ENCODE measurements around the gene FAM81B.
"Not testable (repeated sequence)": the region's sequence is repeated elsewhere in the genome, so short reads cannot be mapped to it uniquely, and the experiment has no call there.

FAM81B gene, protein sequence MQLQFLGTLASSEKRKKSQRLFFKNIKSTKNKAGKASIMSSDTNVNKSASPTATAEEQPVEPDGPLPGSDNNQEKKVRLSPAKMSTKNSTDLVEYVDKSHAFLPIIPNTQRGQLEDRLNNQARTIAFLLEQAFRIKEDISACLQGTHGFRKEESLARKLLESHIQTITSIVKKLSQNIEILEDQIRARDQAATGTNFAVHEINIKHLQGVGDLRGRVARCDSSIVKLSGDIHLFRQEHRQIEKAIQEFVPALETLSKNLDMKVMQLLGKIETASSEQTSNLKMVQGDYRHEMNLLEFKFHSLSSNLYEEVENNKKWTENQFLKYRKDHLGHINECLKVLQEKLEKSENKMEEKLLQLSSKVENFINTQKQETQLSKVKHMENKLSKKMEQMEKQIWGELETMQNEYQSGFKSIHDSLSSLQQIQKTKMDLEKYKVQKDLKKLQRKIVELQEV

DNA sequence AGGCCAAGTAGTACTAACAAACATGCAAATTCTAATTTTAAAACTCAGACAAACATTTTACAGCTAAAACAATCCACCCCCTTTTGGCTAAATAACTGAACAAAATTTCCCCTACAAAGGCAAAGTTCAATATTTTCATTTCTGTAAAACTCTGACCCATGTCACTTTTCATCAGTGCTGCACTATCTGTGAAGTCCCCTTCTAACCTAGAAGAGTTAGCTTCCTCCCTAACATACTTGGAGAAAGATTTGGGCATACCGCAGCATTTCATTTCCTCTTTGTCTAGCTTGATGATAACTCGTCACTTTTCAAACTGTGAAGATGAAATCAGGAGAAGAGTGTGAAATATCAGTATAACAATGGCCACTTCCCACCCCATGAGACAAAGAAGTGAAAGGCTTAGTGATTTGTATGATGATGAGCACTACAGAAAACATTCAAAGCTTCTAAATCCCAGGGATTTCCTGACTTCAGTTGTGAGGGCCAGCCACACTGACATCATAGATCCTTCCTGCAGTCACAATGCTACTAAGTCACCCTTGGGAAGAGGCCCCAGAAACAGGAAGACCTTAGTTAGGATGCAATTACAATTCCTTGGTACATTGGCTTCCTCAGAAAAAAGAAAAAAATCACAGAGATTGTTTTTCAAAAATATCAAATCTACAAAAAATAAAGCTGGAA, at the start of gene FAM81B:
FAM81B (plus strand) TSS at position 555 of the 681 bp plus-strand sequence; CDS start at position 579, 24 bp downstream.
- DNase-seq, result no peak

DNA sequence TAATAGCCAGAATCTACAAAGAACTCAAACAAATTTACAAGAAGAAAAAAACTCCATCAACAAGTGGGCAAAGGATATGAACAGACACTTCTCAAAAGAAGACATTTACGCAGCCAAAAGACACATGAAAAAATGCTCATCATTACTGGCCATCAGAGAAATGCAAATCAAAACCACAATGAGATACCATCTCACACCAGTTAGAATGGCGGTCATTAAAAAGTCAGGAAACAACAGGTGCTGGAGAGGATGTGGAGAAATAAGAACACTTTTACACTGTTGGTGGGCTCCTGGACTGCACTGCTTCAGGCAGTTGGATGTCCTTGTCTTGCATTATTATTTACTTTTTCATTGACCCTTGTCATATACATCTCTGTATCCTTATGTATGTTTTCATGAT, 49.7 kb upstream of the FAM81B start:
- not testable (repeated sequence) for DNase-seq

DNA sequence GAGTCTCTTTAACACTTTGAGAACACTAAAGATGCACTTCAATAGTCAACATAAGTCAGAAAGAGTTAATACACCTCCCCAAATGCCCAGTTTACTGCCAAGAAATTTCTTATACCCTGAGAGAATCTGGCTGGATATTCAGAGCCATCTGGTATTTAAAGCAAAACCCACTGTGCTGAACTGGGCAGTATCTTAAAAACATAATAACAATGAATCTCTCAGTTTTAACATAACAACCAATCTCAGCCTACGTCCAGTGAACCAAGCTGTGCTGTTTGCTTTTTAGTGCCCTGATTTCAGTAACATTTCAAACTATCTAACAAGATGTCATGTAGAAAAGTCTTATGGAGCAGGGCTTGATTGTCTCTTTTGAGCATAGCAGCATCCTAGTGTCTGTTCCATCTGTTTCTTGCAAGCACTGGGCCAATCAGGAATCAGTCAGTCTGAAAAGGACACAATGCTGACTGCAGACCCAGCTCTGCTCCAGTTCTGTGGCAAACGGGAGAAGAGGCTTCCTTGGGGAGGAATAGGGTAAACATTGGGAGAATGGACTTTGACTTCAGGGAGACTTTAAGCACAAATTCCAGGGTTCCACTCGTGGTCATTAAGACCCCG, 43.6 kb upstream of the FAM81B start:
- no peak for DNase-seq

DNA sequence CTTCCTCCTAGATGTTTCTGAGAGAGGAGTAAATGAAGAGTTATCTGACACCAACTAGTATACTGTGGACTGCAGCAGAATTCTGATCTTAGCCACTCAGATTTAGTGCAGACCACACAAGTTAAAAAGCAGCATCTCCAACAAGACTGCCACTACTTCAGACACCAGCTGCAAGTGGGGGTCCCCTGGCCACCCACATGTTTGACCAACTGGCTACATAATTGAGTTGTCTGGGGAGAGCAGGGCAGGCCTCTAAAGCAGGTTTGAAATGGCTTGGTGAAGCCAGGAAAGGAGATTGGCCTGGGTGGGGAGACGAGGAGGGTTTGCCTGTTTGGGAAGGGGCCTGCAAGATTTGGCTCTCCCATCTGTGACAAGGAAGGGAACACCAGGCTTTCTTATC, 40.5 kb upstream of the FAM81B start:
- no peak for DNase-seq

DNA sequence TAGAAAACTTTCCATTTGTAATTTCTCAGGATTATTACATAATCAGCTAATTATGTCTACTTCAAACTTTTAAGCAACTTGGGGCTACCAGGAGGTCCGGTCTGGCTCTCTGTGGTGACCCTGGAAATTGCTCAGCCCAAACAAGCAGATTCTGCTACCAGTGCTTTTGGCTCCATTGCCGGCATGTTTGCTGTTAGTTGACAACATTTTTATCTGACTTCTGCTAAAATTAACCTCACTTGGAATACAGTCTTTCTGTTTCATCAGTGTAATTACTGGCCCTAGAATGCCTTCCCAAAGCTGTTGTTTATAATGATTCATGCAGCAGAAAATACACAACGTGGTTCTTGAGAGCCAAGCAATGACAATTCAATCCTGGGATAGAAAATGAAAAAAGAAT, 38.5 kb upstream of the FAM81B start:
- no peak for DNase-seq

DNA sequence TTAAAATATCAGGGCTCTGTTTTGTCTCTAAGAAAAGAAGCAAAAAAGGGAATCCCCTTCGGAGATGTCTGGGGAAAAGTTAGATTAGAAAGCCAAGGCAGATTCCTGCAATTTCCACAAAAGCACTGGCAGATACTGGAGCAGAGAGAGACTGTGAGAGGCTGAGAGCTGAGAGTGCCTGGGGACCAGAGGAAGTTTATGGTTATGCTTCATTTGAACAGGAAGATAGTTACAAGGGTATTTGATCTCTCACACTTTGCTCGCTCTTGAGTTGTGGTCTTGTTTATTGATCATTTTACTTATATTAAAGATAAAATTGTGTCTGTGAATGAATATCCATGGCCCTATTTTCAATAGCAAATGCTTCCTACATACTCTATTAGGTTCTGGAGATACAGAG, 32.8 kb upstream of the FAM81B start:
- no peak for DNase-seq

DNA sequence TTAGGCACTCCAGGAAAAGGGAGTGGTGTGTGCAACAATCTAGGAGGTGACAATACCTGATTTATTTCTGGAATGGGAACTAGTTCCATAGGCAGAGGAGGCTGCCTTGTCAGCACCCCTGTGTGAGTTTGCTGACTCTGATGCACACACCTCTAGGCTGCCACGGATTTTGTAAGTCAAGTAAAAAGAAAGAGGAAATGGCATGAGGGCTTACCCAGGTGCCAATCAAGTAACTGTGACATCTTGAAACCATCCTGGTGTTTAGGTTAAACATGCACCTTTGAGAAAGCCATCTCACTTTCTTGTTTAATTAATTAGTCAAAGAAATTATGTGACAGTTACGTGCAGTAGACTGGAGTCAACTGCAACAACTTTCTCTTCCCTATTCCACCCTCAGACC, 32.3 kb upstream of the FAM81B start:
- no peak for DNase-seq

DNA sequence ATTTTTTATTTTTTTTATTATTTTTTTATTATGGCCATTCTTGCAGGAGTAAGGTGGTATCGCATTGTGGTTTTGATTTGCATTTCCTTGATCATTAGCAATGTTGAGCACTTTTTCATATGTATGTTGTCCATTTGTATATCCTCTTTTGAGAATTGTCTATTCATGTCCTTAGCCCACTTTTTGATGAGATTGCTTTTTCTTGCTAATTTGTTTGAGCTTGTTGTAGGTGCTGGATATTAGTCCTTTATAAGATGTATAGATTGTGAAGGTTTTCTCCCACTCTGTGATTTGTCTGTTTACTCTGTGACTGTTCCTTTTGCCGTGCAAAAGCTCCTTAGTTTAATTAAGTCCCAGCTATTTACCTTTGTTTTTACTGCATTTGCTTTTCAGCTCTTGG, 30.5 kb upstream of the FAM81B start:
- not testable (repeated sequence) for DNase-seq

DNA sequence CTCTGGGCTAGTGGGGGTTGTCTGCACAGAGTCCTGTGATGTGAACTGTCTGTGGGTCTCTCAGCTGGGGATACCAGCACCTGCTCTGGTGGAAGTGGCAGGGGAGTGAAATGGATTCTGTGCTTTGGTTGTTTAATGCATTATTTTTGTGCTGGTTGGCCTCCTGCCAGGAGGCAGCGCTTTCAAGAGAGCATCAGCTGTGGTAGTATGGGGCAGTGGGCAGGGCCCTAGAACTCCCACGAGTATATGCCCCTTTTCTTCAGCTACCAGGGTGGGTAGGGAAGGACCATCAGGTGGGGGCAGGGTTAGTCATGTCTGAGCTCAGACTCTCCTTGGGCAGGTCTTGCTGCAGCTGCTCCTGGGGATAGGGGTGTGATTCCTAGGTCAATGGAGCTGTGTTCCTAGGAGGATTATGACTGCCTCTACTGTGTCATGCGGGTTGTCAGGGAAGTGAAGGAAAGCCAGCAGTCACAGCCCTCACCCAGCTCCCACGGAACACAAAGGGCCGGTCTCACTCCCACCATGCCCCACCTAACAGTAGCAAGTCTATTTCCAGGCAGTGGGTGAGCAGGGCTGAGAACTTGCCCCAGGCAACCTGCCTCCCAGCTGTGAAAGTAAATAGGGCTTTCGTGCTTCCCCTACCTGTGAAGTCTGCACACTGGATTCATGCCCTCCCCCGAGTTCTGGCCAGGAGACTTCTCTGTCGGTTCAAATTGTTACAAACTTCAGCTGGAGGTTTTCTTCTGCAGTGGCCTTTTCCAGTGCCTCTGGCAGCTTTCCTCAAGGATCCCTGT, 25.7 kb upstream of the FAM81B start:
- no peak for DNase-seq

DNA sequence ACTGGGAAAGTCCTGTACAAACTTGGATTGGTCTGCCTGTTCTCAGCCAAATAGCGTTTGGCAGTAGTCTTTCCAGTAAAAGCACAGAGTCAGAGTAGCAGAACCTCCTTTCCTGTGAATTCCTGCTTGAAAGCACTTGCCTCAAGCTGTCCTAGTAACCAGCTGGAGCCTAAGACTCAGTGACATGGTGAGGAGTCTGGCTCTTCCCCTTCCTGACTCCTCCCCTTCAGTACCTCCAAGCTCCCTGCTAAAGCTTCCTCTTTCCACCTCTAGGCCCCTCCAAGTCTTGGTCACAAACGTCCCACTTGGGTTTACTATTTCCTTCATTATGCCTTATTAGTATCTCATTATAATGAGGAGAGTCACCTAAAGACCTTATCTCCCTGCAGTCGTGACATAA, 21.4 kb upstream of the FAM81B start:
- no peak for DNase-seq

DNA sequence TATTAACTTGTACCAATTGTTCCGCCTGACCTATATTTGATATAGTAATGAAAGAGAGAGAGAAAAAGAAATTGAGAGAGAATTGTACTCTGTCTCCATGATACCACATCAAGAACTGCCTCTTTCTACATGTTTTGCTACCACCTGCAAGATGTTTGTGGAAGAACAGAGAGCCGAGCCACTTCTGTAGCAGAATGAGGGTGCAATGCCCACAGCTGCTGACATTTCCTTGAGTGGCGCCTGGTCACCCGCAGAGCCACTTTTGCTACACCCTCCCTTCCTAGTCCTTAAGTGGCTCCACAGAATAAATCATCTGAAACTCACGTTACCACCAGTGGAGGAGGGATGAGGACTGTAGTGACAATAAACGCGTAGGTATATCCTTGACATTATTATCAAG, 17.1 kb upstream of the FAM81B start:
- no peak for DNase-seq

DNA sequence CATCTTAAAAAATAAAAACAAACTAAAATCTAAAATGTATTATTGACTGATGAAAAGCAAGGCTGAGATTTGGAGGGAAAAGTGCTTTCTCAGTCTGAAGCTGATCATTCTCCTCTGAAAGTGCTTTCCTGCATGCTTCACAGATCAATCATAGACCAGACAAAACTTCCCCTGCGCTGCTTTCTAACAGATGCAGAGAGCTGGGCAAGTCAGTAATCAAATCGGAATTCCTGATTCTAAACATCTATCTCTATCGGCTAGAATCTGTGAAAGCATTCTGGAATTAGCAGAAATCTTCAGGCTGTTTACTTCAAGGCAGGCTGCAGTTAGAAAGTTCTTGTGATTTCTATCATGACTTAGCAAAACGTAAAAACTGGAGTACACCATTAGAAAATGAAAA, 15.6 kb upstream of the FAM81B start:
- DNase-seq, result no peak

DNA sequence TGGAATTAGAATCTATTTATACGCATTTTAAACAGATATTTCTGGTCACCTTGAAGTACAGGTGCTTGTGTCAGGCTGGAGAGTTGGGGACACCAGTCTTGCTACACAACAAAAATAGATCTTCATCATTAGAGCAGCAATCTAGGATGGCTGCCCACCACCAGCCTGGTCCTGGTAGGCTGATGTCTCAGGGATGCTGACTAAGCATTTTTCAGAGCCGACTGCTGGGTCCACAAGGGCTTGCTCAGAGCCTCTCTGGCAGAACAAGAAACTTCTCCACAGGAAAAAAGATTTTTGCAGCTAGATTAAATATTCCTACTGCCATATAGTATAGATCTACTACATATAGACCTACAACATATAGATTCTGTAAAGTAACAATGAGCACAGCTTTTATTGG, 12.0 kb upstream of the FAM81B start:
- no peak for DNase-seq

DNA sequence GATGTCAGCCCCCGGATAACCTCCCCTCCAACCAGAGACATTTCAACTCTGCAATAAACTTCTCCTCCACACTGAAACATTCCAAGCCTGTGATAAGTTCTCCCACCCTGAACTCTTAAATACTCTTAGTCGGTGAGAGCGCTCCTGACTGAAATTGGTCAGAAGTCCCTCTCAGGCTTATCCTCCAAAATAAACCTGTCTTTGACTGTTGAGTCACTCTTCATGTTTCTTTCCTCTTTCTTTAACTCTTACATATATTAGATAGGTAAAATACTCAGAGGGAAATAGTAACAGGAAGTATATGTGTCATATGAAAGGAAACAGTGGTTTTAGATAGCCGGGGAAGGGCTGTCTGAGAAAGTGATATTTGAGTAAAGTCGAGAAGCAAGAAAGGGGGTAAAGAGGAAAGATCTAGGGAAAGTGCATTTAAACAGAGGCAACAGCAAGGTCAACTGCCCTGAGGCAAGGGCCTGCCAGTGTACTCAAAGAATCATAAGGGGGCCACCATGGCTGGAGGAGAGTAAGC, 11.0 kb upstream of the FAM81B start:
- DNase-seq, result no peak

DNA sequence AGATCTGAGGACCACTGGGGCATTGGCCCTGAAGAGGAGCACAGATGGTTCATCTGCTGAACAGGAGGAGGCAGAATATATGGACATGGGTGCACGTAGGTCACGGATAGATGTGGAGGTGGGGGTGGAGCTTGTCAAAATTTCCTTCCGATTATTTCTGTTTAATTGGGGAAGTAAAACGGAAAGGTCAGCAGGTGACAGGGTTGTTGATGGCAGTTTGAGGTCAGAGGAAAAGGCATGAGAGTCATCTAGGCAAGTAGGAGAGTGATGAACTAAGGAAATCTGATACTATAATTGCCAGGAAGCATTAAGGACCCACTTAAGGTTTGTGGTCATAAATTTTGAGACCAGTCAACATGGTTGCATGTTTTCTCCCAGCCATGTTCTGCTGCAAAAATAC, 8.4 kb upstream of the FAM81B start:
- no peak for DNase-seq

DNA sequence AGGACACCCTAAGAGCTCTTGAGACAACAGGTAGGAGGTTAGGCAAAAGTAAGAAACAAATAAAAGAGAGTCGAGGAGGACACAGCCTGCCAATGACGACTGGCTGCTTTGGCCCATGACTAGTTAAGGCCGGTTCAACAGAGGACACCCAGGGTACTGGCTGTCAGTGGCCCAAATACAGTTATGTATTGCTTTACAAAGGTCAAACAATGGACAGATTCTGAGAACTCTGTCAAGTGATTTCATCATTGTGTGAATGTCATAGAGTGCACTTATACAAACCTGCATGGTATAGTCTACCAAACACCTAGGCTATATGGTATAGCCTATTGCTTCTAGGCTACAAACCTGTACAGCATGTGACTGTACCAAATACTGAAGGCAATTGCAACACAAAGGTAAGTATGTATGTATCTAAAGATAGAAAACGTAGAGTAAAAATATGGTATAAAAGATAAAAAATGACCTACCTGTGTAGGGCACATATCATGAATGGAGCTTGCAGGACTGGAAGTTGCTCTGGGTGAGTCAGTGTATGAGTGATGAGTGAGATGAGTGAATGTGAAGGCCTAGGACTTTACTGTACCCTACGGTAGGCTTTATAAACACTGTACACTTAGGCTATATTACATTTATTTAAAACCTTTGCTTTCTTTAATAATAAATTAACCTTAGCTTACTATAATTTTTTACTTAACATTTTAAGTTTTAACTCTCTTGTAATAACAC, 6.5 kb upstream of the FAM81B start:
- DNase-seq, result no peak

DNA sequence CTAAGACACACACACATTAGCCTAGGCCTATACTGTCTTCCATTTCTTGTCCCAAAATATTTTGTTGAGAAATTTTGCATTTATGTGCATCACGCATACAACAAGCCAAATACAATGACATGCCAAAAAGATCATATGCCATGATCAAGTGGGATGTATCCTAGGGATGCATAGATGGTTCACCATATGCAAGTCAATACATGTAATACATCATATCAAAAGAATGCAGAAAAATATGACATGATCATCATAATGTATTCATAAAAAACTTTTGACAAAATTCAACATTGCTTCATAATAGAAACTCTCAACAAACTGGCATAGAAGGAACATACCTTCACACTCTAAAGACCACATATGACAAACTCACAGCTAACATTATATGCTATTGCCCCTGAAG, 5.8 kb upstream of the FAM81B start:
- DNase-seq, result no peak

DNA sequence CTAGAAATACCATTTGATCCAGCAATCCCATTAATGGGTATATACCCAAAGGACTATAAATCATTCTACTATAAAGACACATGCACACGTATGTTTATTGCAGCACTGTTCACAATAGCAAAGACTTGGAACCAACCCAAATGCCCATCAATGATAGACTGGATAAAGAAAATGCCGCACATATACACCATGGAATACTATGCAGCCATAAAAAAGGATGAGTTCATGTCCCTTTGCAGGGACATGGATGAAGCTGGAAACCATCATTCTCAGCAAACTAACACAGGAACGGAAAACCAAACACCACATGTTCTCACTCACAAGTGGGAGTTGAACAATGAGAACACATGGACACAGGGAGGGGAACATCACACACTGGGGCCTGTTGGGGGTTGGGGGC, 799 bp downstream of the FAM81B start:
- DNase-seq, result not testable (repeated sequence)

DNA sequence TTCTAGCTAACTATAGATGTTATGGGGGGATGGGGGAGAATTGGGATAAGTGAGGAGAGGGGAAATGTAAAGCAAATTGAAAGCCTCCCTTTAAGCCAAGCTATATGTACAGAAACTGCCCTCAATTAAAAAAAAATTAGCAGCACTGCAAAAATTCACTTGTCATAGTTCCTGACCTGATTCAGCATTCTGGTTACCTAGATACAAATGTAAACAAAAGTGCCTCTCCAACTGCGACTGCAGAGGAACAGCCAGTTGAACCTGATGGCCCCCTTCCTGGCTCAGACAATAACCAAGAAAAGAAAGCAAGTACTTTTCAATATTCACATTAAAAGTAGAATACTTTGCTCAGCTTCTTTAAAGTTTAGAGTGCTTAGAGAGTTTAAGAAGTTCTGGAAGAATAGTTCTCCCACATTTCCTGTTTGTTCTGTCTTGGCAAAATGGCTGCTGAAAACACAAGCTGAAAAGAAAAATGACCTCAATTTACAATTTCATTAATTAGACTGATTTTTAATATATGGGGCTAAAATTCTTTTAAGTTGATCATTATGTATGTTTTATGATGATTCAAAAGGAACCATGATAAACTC, 1.5 kb downstream of the FAM81B start:
- DNase-seq, result no peak

DNA sequence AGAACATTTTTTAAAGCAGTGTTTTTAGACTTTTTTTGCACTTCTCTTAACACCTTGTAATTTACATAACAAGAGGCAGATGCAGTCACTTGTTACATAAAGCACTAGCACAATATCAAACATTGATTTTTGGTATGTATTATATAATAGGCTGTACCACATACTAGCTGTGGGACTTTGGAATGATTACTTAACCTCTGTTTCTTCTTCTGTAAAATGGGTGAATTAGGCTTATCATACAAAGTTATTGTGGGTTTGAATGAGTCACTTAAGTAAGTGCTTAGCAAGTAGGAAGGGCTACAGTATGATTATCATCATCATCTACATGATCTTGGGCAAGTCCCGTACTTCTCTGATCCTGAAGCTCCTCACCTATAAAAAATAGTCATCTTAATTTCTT, 2.1 kb downstream of the FAM81B start:
- no peak for DNase-seq

DNA sequence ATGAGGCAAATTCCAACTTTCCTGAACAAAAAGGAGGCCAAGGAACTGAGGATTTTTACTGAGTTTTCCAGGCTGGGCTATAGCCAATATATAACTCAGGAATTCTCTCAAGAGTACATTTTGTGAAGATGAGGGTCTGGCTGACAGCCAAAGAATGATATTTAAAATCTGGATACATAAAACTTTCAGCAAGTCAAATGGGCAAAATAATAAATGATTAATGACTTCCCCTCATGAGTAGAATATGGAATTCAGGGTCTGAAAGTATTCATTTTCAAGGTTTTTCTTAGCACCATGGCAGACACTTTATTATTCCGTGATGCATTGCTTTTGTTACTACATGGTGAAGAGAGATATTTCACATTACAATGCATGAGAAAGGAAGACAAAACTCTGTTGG, 7.8 kb downstream of the FAM81B start:
- DNase-seq, result no peak

DNA sequence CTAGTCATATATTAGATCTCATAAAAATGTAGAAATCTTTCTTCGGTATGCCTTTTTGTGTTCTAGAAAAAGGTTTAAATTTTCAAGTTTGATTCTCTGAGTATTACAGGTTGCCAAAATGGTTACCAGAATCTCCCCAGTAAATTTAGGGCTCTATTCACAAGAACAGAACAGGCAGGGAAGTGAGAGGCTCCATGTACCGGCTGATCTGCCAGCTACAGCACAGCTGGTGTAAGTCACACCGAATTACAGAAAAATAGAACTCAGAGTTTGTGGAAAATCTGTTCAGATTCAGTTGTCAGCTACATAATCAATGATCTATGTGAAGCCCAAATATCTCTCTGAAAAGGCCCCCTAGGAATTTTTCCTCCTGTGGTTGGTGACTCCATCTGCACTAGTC, 10.5 kb downstream of the FAM81B start:
- DNase-seq, result no peak
